Measurements from ENCODE around the gene TMEM184A.
"Not testable (repeated sequence)": the region's sequence is repeated elsewhere in the genome, so short reads cannot be mapped to it uniquely, and the experiment has no call there.

TMEM184A gene

DNA sequence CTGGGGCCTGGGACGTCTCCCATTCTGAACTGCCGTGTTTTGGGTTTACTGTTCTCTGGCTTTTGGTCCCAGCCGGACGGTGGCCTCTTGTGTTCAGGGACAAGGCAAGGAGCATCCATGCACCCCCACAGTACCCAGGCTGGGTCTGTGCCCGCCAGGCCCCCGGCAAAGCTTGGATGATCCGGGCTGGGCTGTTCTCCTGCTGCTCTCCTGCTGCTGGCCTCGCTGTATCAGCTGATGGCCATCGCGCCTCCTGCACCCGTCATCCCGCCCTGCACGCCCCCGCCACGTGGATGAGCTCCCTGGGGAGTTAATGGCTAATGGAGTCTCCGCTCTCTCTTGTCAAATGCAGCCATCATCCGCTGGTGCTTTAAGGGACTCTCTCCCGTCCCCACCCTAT is 28.7 kb upstream of the TMEM184A start:
- Mint-ChIP-seq H3K9me3 (peaks cover 15% of the 10 kb centered on the region), H3K27me3 (peaks cover 16% of the 10 kb centered on the region), H3K27ac (peak overlapping the region; percentile 1), H3K4me3 (no peak overlapping the region), H3K4me1 (ENCODE audit: low read depth) (peaks cover 7% of the 10 kb centered on the region), H3K36me3 (ENCODE audit: low read depth) (no peaks in the 10 kb centered on the region)
- intact Hi-C loops (cut with micrococcal nuclease): no loop called here

DNA sequence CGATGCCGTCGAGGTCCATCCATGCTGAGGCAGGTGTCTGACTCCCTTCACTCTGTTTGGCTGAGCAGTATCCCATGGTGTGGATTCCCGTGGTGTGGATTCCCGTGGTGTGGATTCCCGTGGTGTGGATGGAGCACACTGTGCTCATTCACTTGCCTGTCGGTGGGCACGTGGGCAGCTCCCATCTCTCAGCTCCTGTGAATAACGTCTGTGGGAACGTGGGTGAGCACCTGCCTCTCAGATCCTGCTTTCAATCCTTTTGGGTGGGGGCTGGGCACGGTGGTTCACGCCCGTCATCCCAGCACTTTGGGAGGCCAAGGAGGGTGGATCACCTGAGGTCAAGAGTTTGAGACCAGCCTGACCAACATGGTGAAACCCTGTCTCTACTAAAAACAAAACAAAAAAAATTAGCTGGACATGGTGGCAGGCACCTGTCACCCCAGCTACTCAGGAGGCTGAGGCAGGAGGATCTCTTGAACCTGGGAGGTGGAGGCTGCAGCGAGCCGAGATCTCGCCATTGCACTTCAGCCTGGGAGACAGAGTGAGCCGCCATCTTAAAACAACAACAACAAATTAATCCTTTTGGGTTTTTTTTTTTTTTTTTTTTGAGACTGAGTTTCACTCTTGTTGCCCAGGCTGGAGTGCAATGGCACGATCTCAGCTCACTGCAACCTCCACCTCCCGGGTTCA is 27.4 kb upstream of the TMEM184A start:
- H3K4me3 Mint-ChIP-seq; intact Hi-C loops (cut with micrococcal nuclease); H3K36me3 Mint-ChIP-seq (ENCODE audit: low read depth); H3K9me3 Mint-ChIP-seq; H3K27ac Mint-ChIP-seq; H3K27me3 Mint-ChIP-seq: not testable (repeated sequence)
- peaks cover 20% of the 10 kb centered on the region for H3K4me1 Mint-ChIP-seq (ENCODE audit: low read depth)

DNA sequence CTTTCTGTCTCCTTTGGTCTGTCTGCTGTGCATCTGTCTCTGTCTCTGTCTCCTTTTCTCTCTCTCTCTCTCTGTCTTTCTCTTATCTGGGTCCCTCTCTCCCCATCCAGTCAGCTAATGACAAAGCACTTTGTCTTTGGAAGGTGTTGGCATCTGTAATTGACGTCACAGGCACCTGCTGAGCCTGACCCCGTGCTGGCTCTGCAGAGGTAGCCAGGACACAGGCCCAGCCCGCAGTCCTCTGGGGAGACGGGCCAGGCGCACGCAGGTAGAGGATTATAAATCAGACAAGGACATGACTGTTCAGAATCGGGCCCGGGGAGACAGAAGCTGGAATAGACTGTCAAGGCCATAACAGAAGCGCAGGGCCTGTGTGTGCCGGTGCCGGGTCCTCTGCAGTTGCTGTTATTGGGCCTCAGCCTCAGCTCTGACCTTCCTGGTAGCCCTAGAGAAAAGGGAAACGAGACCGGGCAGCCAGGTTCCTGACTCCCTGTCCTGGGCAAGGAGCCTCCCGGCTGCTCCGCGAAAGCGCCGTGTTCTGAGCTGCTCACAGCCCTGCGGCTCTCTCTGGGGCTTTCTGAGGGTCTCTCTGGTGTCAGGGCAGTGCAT is 24.5 kb upstream of the TMEM184A start:
- Mint-ChIP-seq H3K27me3 (peaks cover 5% of the 10 kb centered on the region), H3K4me1 (ENCODE audit: low read depth) (peaks cover 23% of the 10 kb centered on the region), H3K36me3 (ENCODE audit: low read depth) (peaks cover 6% of the 10 kb centered on the region), H3K9me3 (peaks cover 12% of the 10 kb centered on the region), H3K4me3 (no peak overlapping the region), H3K27ac (no peak overlapping the region)
- intact Hi-C loops (cut with micrococcal nuclease): no loop called here

DNA sequence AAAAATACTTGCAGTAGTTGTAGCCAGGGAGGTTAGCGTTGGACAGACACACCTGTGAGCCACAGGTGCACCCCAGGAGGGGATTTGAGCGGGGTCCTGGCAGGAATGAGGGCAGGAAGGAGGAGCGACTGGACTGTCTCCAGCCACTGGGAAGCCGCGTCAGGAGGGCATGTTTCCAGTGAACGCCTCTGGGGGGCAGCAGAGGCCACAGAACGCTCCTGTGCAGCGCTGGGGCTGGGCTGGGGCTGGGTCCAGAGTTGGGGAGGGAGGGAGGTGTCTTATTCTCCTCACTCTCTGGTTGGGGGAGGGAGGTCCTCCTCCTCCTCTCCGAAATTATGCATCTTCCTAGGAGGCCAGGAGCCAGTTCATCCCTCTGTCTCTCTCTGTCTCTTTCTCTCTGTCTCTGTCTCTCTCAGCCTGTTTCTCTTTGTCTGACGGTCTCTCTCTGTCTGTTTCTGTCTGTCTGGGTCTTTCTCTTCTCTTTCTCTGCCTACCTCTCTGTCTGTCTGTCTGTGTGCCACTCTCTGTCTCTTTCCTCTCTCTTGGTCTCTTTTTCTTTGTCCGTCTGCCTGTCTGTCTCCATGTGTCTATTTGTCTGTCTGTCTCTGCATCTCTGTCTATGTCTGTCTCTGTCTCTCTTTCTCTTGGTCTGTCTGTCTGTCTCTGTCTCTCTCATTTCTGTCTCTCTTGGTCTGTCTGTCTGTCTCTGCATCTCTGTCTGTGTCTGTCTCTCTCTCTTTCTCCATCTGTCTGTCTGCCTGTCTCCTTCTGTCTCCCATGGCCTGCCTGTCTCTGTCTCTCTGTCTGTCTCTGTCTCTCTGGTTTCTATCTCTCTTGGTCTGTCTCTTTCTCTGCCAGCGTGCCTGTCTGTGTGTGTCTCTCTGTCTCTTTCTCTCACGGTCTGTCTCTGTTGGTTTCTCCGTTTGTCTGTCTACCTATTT is 23.7 kb upstream of the TMEM184A start:
- Mint-ChIP-seq H3K4me1 (ENCODE audit: low read depth) (peaks cover 23% of the 10 kb centered on the region), H3K36me3 (ENCODE audit: low read depth) (peaks cover 6% of the 10 kb centered on the region), H3K4me3 (no peak overlapping the region), H3K27ac (peak overlapping the region; percentile 1), H3K27me3 (peaks cover 5% of the 10 kb centered on the region), H3K9me3 (peaks cover 12% of the 10 kb centered on the region)
- intact Hi-C loops (cut with micrococcal nuclease): loop anchor here (1.0 kb wide), 1 partner anchor 769 kb away; no protein-coding TSS in a partner anchor

DNA sequence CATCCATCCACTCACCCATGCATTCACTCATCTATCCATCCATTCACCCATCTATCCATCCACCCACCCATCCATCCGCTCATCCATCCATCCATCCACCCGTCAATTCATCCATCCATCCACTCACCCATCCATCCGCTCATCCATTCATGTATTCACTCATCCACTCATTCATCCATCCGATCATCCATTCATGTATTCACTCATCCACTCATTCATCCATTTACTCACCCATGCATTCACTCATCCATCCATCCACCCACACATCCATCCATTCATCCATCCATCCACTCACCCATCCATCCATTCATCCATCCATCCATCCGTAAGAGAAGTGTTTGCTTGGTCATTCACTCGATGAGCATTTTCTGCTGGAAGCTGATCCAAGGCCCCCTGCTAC is 22.5 kb upstream of the TMEM184A start:
- H3K9me3 Mint-ChIP-seq: peaks cover 12% of the 10 kb centered on the region

DNA sequence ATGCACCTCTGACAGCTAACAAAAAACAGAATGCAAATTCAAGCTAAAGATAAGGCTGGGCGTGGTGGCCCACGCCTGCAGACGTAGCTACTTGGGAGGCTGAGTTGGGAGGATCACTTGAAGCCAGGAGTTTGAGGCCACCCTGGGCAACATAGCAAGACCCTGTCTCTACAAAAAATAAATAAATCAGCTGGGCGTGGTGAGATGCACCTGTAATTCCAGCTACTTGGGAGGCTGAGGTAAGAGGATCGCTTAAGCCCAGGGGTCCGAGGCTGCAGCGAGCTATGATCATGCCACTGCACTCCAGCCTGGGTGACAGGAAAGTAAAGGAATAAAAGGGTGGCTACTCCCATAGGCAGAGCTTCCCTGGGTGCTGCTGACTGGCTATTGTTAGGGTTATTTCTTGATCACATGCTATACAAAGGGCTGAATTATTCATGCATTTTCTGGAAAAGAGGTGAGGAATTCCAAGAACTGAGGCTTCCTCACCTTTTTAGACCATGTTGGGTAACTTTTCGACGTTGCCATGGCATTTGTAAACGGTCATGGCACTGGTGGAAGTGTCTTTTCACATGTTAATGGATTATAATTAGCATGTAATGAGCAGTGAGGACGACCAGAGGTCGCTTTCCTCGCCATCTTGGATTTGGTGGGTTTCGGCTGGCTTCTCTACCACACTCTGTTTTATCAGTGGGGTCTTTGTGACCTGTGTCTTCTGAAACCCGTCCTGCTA is 20.7 kb upstream of the TMEM184A start:
- no peak overlapping the region for H3K27ac Mint-ChIP-seq

More for the DNA sequence above, 22.5 kb upstream of the TMEM184A start:
- intact Hi-C loops (cut with micrococcal nuclease): no loop called here
- Mint-ChIP-seq H3K27ac (peak overlapping the region; percentile 1), H3K4me3 (no peak overlapping the region), H3K36me3 (ENCODE audit: low read depth) (peaks cover 13% of the 10 kb centered on the region), H3K27me3 (peaks cover 5% of the 10 kb centered on the region), H3K4me1 (ENCODE audit: low read depth) (peaks cover 30% of the 10 kb centered on the region)

DNA sequence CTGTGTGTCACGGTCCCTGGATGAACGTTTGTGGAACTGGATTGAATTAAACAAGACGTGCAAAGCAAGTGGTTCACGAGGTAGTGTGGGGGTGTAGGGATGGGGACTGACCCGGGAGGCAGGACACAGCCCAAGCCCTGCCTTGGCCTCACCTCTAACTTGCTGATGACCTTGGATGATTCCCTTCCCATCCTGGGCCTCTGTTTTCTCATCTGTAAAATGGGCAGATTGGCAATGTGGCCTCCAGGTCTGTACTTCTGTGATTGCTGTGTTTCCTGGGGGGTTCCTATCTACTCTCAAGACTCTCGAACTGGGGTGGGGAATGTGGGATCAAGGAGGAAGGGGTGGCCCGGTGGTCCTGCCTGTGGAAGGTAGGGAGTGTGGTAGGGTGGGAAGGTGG is 19.8 kb upstream of the TMEM184A start:
- Mint-ChIP-seq H3K27ac (no peak overlapping the region), H3K27me3 (peaks cover 5% of the 10 kb centered on the region), H3K9me3 (peaks cover 12% of the 10 kb centered on the region), H3K4me1 (ENCODE audit: low read depth) (peaks cover 54% of the 10 kb centered on the region), H3K4me3 (no peak overlapping the region), H3K36me3 (ENCODE audit: low read depth) (peaks cover 21% of the 10 kb centered on the region)
- intact Hi-C loops (cut with micrococcal nuclease): no loop called here

More for the DNA sequence above, 20.7 kb upstream of the TMEM184A start:
- Mint-ChIP-seq H3K4me1 (ENCODE audit: low read depth) (peaks cover 47% of the 10 kb centered on the region), H3K27me3 (peaks cover 5% of the 10 kb centered on the region), H3K36me3 (ENCODE audit: low read depth) (peaks cover 20% of the 10 kb centered on the region), H3K9me3 (peaks cover 12% of the 10 kb centered on the region), H3K4me3 (no peak overlapping the region)
- intact Hi-C loops (cut with micrococcal nuclease): no loop called here

DNA sequence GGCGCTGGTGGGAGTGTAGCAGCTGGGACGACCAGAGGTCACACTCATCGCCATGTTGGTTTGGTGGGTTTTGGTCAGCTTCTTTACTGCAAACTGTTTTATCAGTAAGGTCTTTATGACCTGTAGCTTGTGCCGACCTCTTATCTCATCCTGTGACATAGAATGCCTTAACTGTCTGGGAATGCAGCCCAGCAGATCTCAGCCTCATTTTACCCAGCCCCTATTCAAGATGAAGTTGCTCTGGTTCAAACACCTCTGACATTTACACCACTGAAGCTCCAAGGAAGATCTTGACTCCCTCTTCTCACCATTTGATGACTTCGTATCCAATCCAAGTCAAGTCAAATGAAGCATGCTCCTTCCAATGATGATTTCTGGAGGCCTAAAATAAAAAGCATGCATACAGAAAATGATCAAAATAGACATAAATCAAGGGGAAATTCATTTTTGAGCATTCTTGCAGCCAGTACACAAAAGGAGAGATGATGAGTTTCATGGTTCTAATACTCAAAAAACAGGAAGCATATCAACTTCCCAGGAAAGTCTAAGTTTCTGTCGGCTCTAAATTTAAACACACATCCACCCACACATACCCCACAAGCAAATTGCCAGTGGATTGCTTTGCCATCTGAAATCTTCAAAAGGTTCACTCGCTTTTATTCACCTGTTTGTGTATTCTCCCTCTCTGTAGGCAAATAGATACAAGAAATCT is 16.3 kb upstream of the TMEM184A start:
- Mint-ChIP-seq H3K4me3 (peak overlapping the region; percentile 15), H3K36me3 (ENCODE audit: low read depth) (peaks cover 43% of the 10 kb centered on the region), H3K27me3 (no peaks in the 10 kb centered on the region), H3K4me1 (ENCODE audit: low read depth) (peaks cover 53% of the 10 kb centered on the region), H3K27ac (peak overlapping the region; percentile 93), H3K9me3 (no peaks in the 10 kb centered on the region)
- intact Hi-C loops (cut with micrococcal nuclease): no loop called here

DNA sequence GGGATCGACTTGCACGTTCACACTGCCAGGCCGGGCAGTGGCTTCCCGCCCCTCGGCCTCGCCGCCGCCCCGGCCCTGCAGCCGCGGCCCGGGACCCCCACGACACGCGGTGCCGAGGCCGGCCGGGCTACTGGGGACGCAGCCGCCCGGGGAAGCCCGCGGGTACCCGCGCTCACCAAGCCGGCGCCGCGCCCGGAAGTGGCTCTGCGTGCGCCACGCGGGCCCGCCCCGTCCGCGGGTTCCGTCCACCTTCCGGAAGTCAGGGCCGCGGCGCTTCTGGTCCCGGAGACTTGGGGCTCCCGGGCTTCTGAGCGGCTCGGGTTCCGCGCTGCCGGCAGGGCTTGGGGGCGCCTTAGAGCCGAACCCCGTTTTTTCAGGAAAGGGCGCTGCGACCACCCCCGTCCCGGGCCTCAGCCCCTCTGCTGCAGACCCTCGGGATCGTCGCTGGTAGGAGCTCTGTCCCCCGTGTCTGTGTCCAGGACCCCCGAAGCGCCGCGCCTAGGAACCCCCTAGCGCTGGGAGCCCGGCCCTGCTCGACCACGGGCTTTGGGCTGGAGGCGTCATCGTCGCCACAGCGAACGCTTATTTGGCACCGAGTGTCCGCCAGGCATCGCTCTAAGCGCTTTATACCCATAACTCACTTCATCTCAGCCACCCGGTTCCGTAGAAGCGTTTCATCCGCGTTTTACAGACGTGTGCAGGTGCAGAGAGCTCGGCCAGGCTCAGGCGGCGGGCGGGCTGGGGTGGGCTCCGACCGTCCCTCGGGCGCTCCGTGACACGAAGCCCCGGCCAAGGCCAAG is 14.0 kb upstream of the TMEM184A start, which contains the start of gene PSMG3:
PSMG3 (minus strand) TSS at position 200 of the 800 bp plus-strand sequence. CDS start 693 bp downstream, outside the sequence.
- intact Hi-C loops (cut with micrococcal nuclease): loop anchor here (1.0 kb wide), 1 partner anchor 38 kb away; no protein-coding TSS in a partner anchor
- H3K27me3 Mint-ChIP-seq: no peaks in the 10 kb centered on the region
- H3K4me1 Mint-ChIP-seq (ENCODE audit: low read depth): peaks cover 75% of the 10 kb centered on the region
- H3K36me3 Mint-ChIP-seq (ENCODE audit: low read depth): peaks cover 66% of the 10 kb centered on the region
- H3K9me3 Mint-ChIP-seq: no peaks in the 10 kb centered on the region
- peak within 1 kb of the TSS; percentile 94 for H3K4me3 Mint-ChIP-seq
- H3K27ac Mint-ChIP-seq: peak within 1 kb of the TSS; percentile 93

DNA sequence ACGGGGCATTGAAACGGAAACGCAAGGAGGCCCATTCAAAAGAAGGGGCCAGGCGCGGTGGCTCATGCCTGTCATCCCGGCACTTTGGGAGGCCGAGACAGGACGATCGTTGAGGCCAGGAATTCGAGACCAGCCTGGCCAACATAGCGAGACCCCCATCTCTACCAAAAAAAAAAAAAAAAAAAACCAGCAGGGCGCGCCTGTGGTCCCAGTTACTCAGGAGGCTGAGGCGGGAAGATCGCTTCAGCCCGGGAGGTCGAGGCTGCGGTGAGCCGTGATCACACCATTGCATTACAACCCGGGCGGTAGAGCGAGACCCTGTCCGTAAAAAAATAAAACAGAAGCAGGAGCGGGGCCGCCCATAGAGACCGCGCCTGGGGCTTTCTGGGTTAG is 13.4 kb upstream of the TMEM184A start:
- Mint-ChIP-seq H3K27me3 (peaks cover 1% of the 10 kb centered on the region), H3K4me1 (ENCODE audit: low read depth) (peaks cover 81% of the 10 kb centered on the region), H3K4me3 (peak overlapping the region; percentile 94), H3K27ac (peak overlapping the region; percentile 93), H3K9me3 (no peaks in the 10 kb centered on the region), H3K36me3 (ENCODE audit: low read depth) (peaks cover 71% of the 10 kb centered on the region)
- intact Hi-C loops (cut with micrococcal nuclease): loop anchor here (1.0 kb wide), 1 partner anchor 37 kb away; no protein-coding TSS in a partner anchor

DNA sequence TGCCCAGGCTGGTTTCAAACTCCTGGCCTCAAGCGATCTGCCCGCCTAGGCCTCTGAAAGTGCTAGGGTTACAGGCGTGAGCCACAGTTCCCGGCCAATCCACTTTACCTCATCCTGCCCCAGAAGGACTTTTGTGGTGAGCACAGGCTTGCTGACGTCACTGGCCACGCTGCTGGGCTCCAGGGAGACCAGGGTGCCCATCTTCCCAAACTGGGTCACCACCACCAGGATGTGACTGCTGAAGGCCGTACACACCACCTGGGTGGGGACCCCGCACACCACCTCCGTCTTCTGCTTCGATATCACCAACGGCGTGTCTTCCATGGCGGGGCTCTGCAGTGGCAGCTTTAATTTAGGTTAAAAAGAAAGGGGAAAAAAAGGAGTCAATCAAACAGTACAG is 13.0 kb upstream of the TMEM184A start:
- Mint-ChIP-seq H3K4me3 (peak overlapping the region; percentile 94), H3K9me3 (no peaks in the 10 kb centered on the region), H3K27ac (peak overlapping the region; percentile 93), H3K4me1 (ENCODE audit: low read depth) (peaks cover 79% of the 10 kb centered on the region), H3K27me3 (peaks cover 1% of the 10 kb centered on the region), H3K36me3 (ENCODE audit: low read depth) (peaks cover 68% of the 10 kb centered on the region)
- intact Hi-C loops (cut with micrococcal nuclease): loop anchor here (1.0 kb wide), 1 partner anchor 37 kb away; no protein-coding TSS in a partner anchor

DNA sequence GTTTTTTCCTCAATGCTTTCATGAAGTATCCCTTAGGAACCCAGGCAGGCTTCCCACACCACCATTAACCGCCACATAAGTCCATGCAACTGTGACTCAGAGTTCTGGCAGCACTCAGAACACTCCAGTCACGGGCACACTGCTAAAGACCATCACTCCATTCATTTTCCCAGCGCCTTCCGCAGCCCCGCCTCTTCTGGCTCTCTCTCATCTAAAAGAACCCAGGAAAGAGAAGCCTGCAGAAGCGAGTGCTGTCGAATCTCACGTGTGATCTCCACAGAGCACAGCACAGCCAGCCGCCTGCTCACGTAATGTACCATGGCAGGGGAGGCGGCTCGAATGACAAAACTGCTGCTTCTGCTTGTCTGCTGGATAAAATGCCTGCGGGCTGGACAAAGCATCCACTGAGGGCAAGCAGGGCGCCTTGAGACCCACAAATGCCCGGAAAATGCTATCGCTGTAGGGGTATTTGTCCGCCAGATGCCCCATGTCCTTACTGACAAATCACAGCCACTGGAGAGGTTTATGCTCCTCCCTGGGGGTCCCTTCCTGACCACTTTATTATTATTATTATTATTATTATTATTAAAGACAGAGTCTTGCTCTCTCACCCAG is 12.0 kb upstream of the TMEM184A start:
- H3K4me1 Mint-ChIP-seq (ENCODE audit: low read depth): peaks cover 70% of the 10 kb centered on the region
- peak overlapping the region; percentile 93 for H3K27ac Mint-ChIP-seq
- H3K9me3 Mint-ChIP-seq: no peaks in the 10 kb centered on the region
- intact Hi-C loops (cut with micrococcal nuclease): no loop called here
- peaks cover 61% of the 10 kb centered on the region for H3K36me3 Mint-ChIP-seq (ENCODE audit: low read depth)
- H3K27me3 Mint-ChIP-seq: peaks cover 1% of the 10 kb centered on the region
- peak overlapping the region; percentile 8 for H3K4me3 Mint-ChIP-seq

Measured in dendritic cell treated with granulocyte-macrophage colony-stimulating factor and Interleukin-4, amounts not matched to agents 40 ng/mL and 50 ng/mL, for 4 days (primary cell).